ENCODE data around the gene POLN.

Gene POLN

DNA sequence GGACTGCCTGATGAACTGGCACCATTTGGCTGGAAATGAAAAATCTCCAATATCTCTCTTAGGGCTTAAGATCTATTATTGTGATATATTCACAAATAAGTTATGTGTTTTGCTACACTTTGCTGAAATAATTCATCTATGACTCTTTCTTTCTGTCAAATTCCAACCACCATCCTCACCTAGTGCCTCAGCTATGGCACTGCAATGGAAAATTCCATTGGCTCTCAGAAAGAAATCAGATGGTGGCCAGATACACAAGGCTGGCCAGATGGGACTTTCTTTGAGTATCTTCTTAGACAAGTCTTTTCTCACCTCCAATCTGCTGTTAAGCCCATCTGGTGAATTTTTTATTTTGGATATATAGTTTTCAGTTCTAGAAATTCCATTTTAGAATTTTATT is 154.8 kb downstream of the POLN start:
- H3K4me3 ChIP-seq (ENCODE audit: low read length, poor library complexity, severe bottlenecking) = no peak overlapping the region
- no peak overlapping the region for H3K4me2 ChIP-seq (ENCODE audit: low read depth, low read length, poor library complexity, severe bottlenecking)
- no peaks in the 10 kb centered on the region for H3K9me3 ChIP-seq (ENCODE audit: insufficient read depth, low read depth, low read length)
- no peak overlapping the region for H2AFZ ChIP-seq (ENCODE audit: low read length)
- H3F3A ChIP-seq (ENCODE audit: low read depth) = no peaks in the 10 kb centered on the region
- no peaks in the 10 kb centered on the region for H3K27me3 ChIP-seq (ENCODE audit: insufficient read depth, low read length, poor library complexity, severe bottlenecking)
- no peaks in the 10 kb centered on the region for H3K9me2 ChIP-seq (replicated peaks; ENCODE audit: low read depth, low read length)
- no peaks in the 10 kb centered on the region for H3K4me1 ChIP-seq (ENCODE audit: insufficient read depth, low read length, poor library complexity, severe bottlenecking)
- no peak overlapping the region for H3K9ac ChIP-seq (ENCODE audit: low read depth, low read length, poor library complexity, severe bottlenecking)
- H4K20me1 ChIP-seq (ENCODE audit: insufficient read depth, low read length, poor library complexity, severe bottlenecking) = no peaks in the 10 kb centered on the region
- no peaks in the 10 kb centered on the region for H3K79me2 ChIP-seq (ENCODE audit: insufficient read depth, low read length)
- TF ChIP-seq EZH2phosphoT487 (IDR thresholded peaks at IDR 0.05; ENCODE audit: borderline replicate concordance) (no peak), CTCF (conservative IDR thresholded peaks at IDR 0.05; ENCODE audit: low read length) (no peak)
- H3K36me3 ChIP-seq (ENCODE audit: insufficient read depth, low read length) = no peaks in the 10 kb centered on the region

DNA sequence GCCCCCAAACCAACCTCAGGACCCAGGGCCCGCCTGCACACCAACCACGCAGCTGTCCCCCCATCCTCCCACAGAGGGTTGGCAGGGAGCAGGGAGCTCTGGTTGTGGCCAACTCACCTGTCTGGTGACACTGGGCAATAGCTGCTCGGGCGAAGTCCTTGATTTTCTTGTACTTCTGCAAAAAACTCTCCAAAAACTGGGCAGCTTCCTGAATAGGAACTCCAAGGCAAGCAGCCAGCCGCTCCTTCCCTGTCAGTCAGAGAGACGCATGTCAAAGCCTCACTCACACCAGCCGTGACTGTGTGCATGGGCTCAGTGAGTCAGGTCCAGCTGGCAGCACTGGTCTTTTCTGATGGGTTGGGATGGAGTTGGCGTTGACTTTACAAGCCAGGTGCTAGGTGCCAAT is 156.4 kb downstream of the POLN start:
- Histone ChIP-seq H4K20me1 (ENCODE audit: insufficient read depth, low read length, poor library complexity, severe bottlenecking) (no peaks in the 10 kb centered on the region), H3K4me2 (ENCODE audit: low read depth, low read length, poor library complexity, severe bottlenecking) (no peak overlapping the region), H3K79me2 (ENCODE audit: insufficient read depth, low read length) (no peaks in the 10 kb centered on the region), H3K9me2 (replicated peaks; ENCODE audit: low read depth, low read length) (no peaks in the 10 kb centered on the region), H3K9ac (ENCODE audit: low read depth, low read length, poor library complexity, severe bottlenecking) (no peak overlapping the region), H3K4me1 (ENCODE audit: insufficient read depth, low read length, poor library complexity, severe bottlenecking) (no peaks in the 10 kb centered on the region), H2AFZ (ENCODE audit: low read length) (no peak overlapping the region), H3F3A (ENCODE audit: low read depth) (no peaks in the 10 kb centered on the region), H3K36me3 (ENCODE audit: insufficient read depth, low read length) (no peaks in the 10 kb centered on the region), H3K9me3 (ENCODE audit: insufficient read depth, low read depth, low read length) (no peaks in the 10 kb centered on the region), H3K27me3 (ENCODE audit: insufficient read depth, low read length, poor library complexity, severe bottlenecking) (no peaks in the 10 kb centered on the region), H3K4me3 (ENCODE audit: low read length, poor library complexity, severe bottlenecking) (no peak overlapping the region)
- TF ChIP-seq CTCF (conservative IDR thresholded peaks at IDR 0.05; ENCODE audit: low read length) (no peak), EZH2phosphoT487 (IDR thresholded peaks at IDR 0.05; ENCODE audit: borderline replicate concordance) (no peak)

- H4K20me1 ChIP-seq (ENCODE audit: insufficient read depth, low read length, poor library complexity, severe bottlenecking) = no peaks in the 10 kb centered on the region
- H3K9ac ChIP-seq (ENCODE audit: low read depth, low read length, poor library complexity, severe bottlenecking) = no peak overlapping the region
- no peaks in the 10 kb centered on the region for H3K9me2 ChIP-seq (replicated peaks; ENCODE audit: low read depth, low read length)
- H3K4me1 ChIP-seq (ENCODE audit: insufficient read depth, low read length, poor library complexity, severe bottlenecking) = no peaks in the 10 kb centered on the region
- no peaks in the 10 kb centered on the region for H3K79me2 ChIP-seq (ENCODE audit: insufficient read depth, low read length)
- no peaks in the 10 kb centered on the region for H3F3A ChIP-seq (ENCODE audit: low read depth)
- H3K27me3 ChIP-seq (ENCODE audit: insufficient read depth, low read length, poor library complexity, severe bottlenecking) = no peaks in the 10 kb centered on the region
- H3K9me3 ChIP-seq (ENCODE audit: insufficient read depth, low read depth, low read length) = no peaks in the 10 kb centered on the region
- H2AFZ ChIP-seq (ENCODE audit: low read length) = no peak overlapping the region
- no peak overlapping the region for H3K4me2 ChIP-seq (ENCODE audit: low read depth, low read length, poor library complexity, severe bottlenecking)
- H3K36me3 ChIP-seq (ENCODE audit: insufficient read depth, low read length) = no peaks in the 10 kb centered on the region
- H3K4me3 ChIP-seq (ENCODE audit: low read length, poor library complexity, severe bottlenecking) = no peak overlapping the region
- TF ChIP-seq CTCF (conservative IDR thresholded peaks at IDR 0.05; ENCODE audit: low read length) (no peak), EZH2phosphoT487 (IDR thresholded peaks at IDR 0.05; ENCODE audit: borderline replicate concordance) (no peak)
Measured at GRCh38 chr4:2084316-2084715, 157.6 kb downstream of the POLN start.

All from Loucy (cell line).